ENCODE measurements around the gene ADAMTS2.

The ADAMTS2 gene

DNA sequence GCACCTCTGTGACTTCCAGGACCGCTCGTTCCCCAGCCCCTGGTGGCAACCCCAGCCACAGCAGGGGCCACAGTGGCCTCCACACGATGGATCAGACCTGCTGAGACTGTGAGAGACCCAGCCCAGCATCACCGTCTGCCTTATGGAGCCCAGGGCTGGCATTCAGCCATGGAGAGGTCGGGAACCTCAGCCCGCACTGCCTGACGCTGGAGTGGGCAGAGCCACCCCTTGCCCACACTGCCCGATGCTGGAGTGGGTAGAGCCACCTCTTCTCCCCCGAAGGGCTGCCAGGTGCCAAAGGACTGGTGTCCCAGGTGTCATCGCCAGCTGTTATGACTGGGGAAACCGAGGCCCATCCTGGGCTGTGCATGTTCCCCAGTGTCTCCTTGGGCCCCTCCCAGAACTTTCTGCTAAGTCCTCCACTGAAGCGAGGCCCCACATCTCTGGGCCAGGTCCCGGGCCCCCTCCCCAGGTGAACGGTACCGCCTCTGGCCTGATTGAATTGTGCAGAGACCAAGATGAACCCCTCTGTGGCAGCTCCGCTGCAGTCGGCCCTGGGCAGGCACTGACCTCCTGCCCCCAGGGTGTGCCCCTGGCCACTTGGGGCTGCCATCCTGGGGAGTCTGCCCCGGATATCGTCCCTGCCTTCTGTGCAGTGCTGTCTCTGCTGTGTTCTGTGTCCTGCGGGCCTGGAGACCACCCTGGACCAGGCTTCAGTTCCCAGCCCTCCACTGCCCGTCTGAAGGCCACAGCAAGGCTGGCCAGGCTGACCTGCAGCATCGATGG, 137.1 kb downstream of the ADAMTS2 start:
- no peak overlapping the region for H3K4me3 ChIP-seq (ENCODE audit: low read depth, low read length)
- TF ChIP-seq, protein P1, sequence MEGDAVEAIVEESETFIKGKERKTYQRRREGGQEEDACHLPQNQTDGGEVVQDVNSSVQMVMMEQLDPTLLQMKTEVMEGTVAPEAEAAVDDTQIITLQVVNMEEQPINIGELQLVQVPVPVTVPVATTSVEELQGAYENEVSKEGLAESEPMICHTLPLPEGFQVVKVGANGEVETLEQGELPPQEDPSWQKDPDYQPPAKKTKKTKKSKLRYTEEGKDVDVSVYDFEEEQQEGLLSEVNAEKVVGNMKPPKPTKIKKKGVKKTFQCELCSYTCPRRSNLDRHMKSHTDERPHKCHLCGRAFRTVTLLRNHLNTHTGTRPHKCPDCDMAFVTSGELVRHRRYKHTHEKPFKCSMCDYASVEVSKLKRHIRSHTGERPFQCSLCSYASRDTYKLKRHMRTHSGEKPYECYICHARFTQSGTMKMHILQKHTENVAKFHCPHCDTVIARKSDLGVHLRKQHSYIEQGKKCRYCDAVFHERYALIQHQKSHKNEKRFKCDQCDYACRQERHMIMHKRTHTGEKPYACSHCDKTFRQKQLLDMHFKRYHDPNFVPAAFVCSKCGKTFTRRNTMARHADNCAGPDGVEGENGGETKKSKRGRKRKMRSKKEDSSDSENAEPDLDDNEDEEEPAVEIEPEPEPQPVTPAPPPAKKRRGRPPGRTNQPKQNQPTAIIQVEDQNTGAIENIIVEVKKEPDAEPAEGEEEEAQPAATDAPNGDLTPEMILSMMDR (IDR thresholded peaks at IDR 0.05; ENCODE audit: low read depth, low read length) = no peak

DNA sequence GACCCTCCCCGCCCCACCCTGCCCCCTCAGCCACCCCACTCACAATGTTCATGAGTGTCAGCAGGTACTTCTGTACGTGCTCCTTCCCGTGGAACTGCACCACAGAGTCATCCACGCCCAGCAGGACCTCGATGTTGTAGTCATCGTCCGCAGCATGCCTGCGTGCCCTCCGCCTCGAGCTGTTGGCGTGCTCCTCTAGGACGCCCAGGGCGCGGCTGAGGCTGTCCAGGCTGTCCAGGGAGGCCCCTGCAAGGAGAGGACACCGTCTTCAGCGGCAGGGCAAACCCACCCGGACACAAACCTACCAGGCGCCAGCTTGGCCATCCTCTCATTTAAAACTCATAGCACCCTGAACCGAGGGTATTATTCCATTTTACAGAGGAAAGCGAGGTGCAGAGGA, 137.8 kb downstream of the ADAMTS2 start:
- TF ChIP-seq, protein P1 (IDR thresholded peaks at IDR 0.05; ENCODE audit: low read depth, low read length) = no peak
- H3K4me3 ChIP-seq (ENCODE audit: low read depth, low read length) = no peak overlapping the region

DNA sequence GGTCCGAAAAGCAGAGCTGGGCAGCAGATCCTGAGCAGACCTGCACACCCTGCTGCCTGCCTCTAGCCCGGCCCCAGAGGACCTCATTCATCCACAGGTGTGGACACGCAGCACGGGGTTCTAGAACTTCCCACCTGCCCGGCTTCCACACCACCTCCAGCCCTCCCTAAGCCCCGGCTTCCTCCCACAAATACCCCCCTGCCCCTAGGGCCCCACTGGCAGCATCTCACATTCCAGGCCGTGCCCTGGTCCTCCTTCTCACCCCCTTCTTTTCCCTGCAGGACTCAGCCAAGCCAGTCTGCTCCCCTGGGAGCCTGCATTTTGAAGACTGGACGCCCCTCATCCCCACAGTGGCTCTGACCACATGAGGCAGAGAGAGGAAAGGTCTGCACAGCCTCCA, 138.9 kb downstream of the ADAMTS2 start:
- TF ChIP-seq, protein P1 (IDR thresholded peaks at IDR 0.05; ENCODE audit: low read depth, low read length) = no peak
- no peak overlapping the region for H3K4me3 ChIP-seq (ENCODE audit: low read depth, low read length)

DNA sequence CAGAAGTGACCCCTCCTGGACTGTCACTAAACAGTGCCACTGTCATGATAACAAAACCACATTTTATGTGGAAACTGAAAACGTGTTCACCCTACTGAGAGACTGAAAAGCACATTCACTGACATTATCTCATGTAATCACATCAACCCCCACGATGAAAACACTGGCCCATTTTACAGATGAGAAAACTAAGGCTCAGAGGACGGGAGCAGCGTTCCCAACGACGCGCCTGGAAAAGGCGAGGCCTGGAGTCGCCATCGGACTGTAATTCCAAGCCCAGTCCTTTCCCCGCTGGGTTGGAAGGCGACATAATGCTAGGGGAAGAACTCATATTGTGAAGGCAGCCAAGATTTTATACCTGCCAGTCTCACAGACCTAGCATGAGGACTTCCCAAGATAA, 140.0 kb downstream of the ADAMTS2 start:
- TF ChIP-seq, protein P1 (IDR thresholded peaks at IDR 0.05; ENCODE audit: low read depth, low read length) = no peak
- H3K4me3 ChIP-seq (ENCODE audit: low read depth, low read length) = no peak overlapping the region

DNA sequence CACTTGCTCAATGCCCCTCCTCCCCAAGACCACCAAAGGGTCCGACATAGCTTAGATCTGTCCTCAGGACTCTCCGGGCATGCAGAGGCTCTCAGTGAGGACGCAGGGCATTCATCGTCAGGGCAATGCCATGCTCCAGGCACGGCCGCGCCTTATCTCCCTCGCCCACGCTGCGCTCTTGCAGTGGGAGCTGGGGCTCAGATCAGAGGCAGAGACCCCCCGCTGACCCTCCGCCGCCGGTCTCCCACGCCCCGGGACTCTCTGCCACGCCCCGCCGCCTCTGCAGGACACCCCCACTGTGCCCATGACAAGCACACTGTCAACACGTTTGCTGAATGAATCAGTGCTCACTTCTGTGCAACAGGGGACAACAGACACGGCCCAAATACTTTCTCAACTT, 140.7 kb downstream of the ADAMTS2 start:
- H3K4me3 ChIP-seq (ENCODE audit: low read depth, low read length) = no peak overlapping the region
- TF ChIP-seq, protein P1 (IDR thresholded peaks at IDR 0.05; ENCODE audit: low read depth, low read length) = no peak

DNA sequence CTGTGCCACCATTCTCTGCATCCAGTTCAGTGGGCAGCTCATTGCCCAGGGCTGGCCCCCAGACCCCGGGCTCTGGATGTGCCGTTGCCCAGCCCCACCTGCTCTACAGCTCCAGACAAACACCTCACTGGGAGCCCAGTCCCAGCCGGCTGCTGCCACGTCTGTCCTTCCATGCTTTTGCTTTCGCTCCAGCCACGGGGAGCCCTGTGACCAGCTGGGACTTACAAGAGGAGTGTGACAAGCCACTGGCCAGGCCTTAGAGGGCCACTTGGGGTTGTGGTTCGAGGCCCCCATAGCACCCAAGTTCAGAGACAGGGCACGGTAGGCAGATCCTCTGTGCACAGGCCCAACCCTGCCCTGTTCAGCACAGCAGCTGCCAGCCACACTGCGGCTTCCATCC, 142.0 kb downstream of the ADAMTS2 start:
- no peak overlapping the region for H3K4me3 ChIP-seq (ENCODE audit: low read depth, low read length)
- TF ChIP-seq, protein P1 (IDR thresholded peaks at IDR 0.05; ENCODE audit: low read depth, low read length) = no peak

DNA sequence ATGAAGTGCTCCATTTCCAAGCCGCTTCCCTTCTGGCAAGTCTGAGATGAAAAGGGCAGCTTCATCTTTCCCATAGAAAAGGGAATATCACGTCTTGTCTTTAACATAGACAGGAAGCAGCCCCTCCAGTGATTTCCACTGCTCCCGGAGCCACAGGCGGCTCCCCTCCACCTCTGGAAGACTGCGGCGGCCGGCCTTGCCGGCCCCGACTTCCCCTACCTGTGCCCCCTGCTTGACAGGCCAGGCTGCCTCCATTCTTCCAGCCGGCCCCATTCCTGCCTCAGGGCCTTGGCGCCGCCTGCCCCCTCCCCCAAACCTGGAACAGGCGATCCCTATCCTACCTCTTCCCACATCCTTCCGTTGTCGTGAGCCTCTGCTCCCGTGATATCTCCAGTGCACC, 143.3 kb downstream of the ADAMTS2 start:
- TF ChIP-seq, protein P1 (IDR thresholded peaks at IDR 0.05; ENCODE audit: low read depth, low read length) = no peak
- H3K4me3 ChIP-seq (ENCODE audit: low read depth, low read length) = no peak overlapping the region

Measured in WI38 (cell line).